SU-DHL-6 (cell line): Measurements from ENCODE around the gene NCAPG2.

Source experiments
- CTCF ChIP-seq: fragments of 200-600 bp; sonication (generic); IDR thresholded peaks from one replicate; pipeline ENCODE4 v1.5.1; 2017; ENCODE audit warnings: antibody characterized with exemption, mild to moderate bottlenecking, low read length, moderate library complexity; ENCODE audit not compliant: insufficient read depth, poor library complexity, severe bottlenecking
- EZH2phosphoT487 ChIP-seq: fragments of 200-600 bp; sonication (generic), shearing (Covaris generic); conservative IDR thresholded peaks from 2 replicates; pipeline ENCODE4 v1.6.1; 2018; ENCODE audit warnings: mild to moderate bottlenecking, antibody characterized with exemption, low read length, moderate library complexity, mixed read lengths

- TF ChIP-seq CTCF: no peak
- TF ChIP-seq EZH2phosphoT487: no peak
Measured at GRCh38 chr7:158601090-158601489, 103.5 kb downstream of the NCAPG2 start.
